K562 (cell line): ENCODE results near the gene NAPEPLD. TPM values are rescaled to one million over a fixed set of nuclear protein-coding genes. Genes with fewer than 3 reads are reported as not detected.
A peak's percentile ranks its signal among the peaks of the same experiment; 100 is the strongest.

ENCODE experiments used
- ATAC-seq: fragments of 200-7000 bp; cut with Tn5 transposase; 3 replicates; pipeline ENCODE4 v1.9.1; 2020; ENCODE audit warnings: moderate library complexity
- BruUV-seq: library from RNA; stranded (reverse); fragments of 400-500 nt; replicated peaks from 2 replicates; lab custom pipeline; 2021; lab: Mats Ljungman, UMichigan
- CTCF ChIA-PET: fragments of 300-600 bp; formaldehyde crosslinking; extraction: SDS; loops from one replicate; lab custom pipeline; 2021; ENCODE audit warnings: low intra/inter-chr PET ratio; lab: Yijun Ruan, JAX
- POLR2A ChIA-PET: fragments of 300-600, 350-650 bp; sonication (Branson Sonifier 250); formaldehyde crosslinking; extraction: SDS; loops from one replicate; lab custom pipeline; 2021; ENCODE audit warnings: antibody characterized with exemption, inconsistent platforms; lab: Yijun Ruan, JAX
- DNase-seq, 4 experiments: peaks; one replicate each; pipeline versions ENCODE4 v3.0.0 to v3.0.0-alpha.2; 2011 to 2018; ENCODE audit warnings: low spot score in 3 of 4, mixed read lengths in 3 of 4; ENCODE audit errors: extremely low read depth in 1 of 4
- FAIRE-seq: peaks from 2 replicates; lab custom pipeline; 2011; peaks lifted over from hg19 to GRCh38; lab: Jason Lieb, UNC
- H2AFZ ChIP-seq: 2 replicates; pipeline ENCODE4 v1.6.0; 2011; ENCODE audit warnings: low read depth, low read length, control low read depth, inconsistent platforms
- H3K27ac ChIP-seq: fragments of 200-600 bp; 3 replicates; pipeline ENCODE4 v1.8.0; 2011; ENCODE audit warnings: low read depth, mild to moderate bottlenecking, control low read depth, inconsistent platforms, low read length, moderate library complexity, mixed read lengths; ENCODE audit errors: extremely low read depth
- H3K27me3 ChIP-seq, 2 experiments: fragments of 300-600 bp in 1 of 2; 2 replicates in 1 of 2; 3 replicates in 1 of 2; pipeline versions ENCODE4 v1.6.0 to v1.8.0; 2011; ENCODE audit warnings: inconsistent platforms in 2 of 2, low read length in 2 of 2, mild to moderate bottlenecking in 1 of 2, mixed read lengths in 1 of 2, moderate library complexity in 1 of 2; ENCODE audit not compliant: control insufficient read depth in 2 of 2, insufficient read depth in 2 of 2
- H3K36me3 ChIP-seq: fragments of 300-600 bp; 3 replicates; pipeline ENCODE4 v1.8.0; 2011; ENCODE audit warnings: mild to moderate bottlenecking, low read length, inconsistent platforms; ENCODE audit not compliant: control insufficient read depth, insufficient read depth
- H3K4me1 ChIP-seq, 2 experiments: fragments of 200-600 bp in 1 of 2; replicated peaks in 1 of 2; 2 replicates in 1 of 2; 3 replicates in 1 of 2; pipeline versions ENCODE4 v1.5.1 to v1.8.0; 2011; ENCODE audit warnings: inconsistent platforms in 2 of 2, low read length in 2 of 2, mild to moderate bottlenecking in 1 of 2, mixed read lengths in 1 of 2, moderate library complexity in 1 of 2; ENCODE audit not compliant: control insufficient read depth in 2 of 2, insufficient read depth in 2 of 2
- H3K4me2 ChIP-seq: 2 replicates; pipeline ENCODE4 v1.6.1; 2011; ENCODE audit warnings: low read length, control low read depth, inconsistent platforms, mixed read lengths; ENCODE audit not compliant: insufficient read depth
- H3K4me3 ChIP-seq: fragments of 200-600 bp; sonication (generic), shearing (Covaris generic); 2 replicates; pipeline ENCODE4 v1.5.1; 2016; ENCODE audit warnings: control low read depth, inconsistent platforms
- H3K79me2 ChIP-seq: fragments of 200-600 bp; 3 replicates; pipeline ENCODE4 v1.8.0; 2011; ENCODE audit warnings: low read length, inconsistent platforms; ENCODE audit not compliant: control insufficient read depth, insufficient read depth
- H3K9ac ChIP-seq, 2 experiments: 2 replicates each; pipeline versions ENCODE4 v1.6.0 to v1.6.1; 2011; ENCODE audit warnings: low read depth in 2 of 2, low read length in 2 of 2, control low read depth in 1 of 2, inconsistent platforms in 1 of 2, mild to moderate bottlenecking in 1 of 2, mixed read lengths in 1 of 2; ENCODE audit not compliant: insufficient read depth in 1 of 2
- H3K9me1 ChIP-seq: one replicate; pipeline ENCODE4 v1.6.0; 2011; ENCODE audit warnings: inconsistent platforms, mild to moderate bottlenecking, low read length, moderate library complexity; ENCODE audit not compliant: control insufficient read depth, insufficient read depth
- H3K9me3 ChIP-seq: replicated peaks from 2 replicates; pipeline ENCODE4 v1.5.1; 2011; ENCODE audit warnings: low read depth, low read length, inconsistent platforms; ENCODE audit not compliant: control insufficient read depth, insufficient read depth
- H4K20me1 ChIP-seq: replicated peaks from 2 replicates; pipeline ENCODE4 v1.6.1; 2011; ENCODE audit warnings: low read length, inconsistent platforms, mixed read lengths; ENCODE audit not compliant: control insufficient read depth, insufficient read depth
- C11orf30 ChIP-seq: fragments of 450-650 bp; IDR thresholded peaks from 2 replicates; pipeline ENCODE4 v1.6.1; 2016; ENCODE audit warnings: low read depth, mild to moderate bottlenecking
- HMBOX1 ChIP-seq: sonication (generic); IDR thresholded peaks from 2 replicates; pipeline ENCODE4 v1.6.1; 2016
- MAFF ChIP-seq: IDR thresholded peaks from 2 replicates; pipeline ENCODE4 v1.6.1; 2012; ENCODE audit warnings: low read length, improper control_type of control experiment
- MAFG ChIP-seq: fragments of 450-650 bp; conservative IDR thresholded peaks from 2 replicates; pipeline ENCODE4 v1.6.1; 2016; ENCODE audit warnings: missing genetic modification characterization, missing compliant biosample characterization
- MAFK ChIP-seq: IDR thresholded peaks from 2 replicates; pipeline ENCODE4 v1.6.1; 2011; ENCODE audit warnings: low read length, improper control_type of control experiment
- POLR3A ChIP-seq: IDR thresholded peaks from 2 replicates; pipeline ENCODE4 v1.6.1; 2011; ENCODE audit warnings: borderline replicate concordance, mild to moderate bottlenecking, moderate library complexity; ENCODE audit not compliant: insufficient read length, insufficient read depth; ENCODE audit errors: extremely low read depth
- ZNF316 ChIP-seq: fragments of 450-650 bp; IDR thresholded peaks from 2 replicates; pipeline ENCODE4 v1.6.1; 2016
- ZNF586 ChIP-seq: fragments of 450-650 bp; formaldehyde crosslinking; conservative IDR thresholded peaks from 2 replicates; pipeline ENCODE4 v1.4.0; 2020; ENCODE audit warnings: mild to moderate bottlenecking, moderate library complexity
- WGBS: fragments of 100-300 bp; shearing (Covaris generic); methylation state at CpG from one replicate; pipeline ENCODE4 v1.1.6; 2016; ENCODE audit warnings: low coverage, mixed read lengths; ENCODE audit not compliant: insufficient coverage; ENCODE audit errors: missing lambda C conversion rate; 5-methylcytosine and 5-hydroxymethylcytosine counted together
- in situ Hi-C: fragments of 300-500 bp; cut with MboI; formaldehyde crosslinking; loops from 4 replicates; pipeline ENCODE4 v1.15.0; 2018; ENCODE audit warnings: inconsistent platforms, mixed read lengths
- intact Hi-C: fragments of 100-400 bp; cut with micrococcal nuclease; formaldehyde crosslinking; loops from 2 replicates; pipeline ENCODE4 v1.14.2; 2022
- polyA plus RNA-seq, 8 experiments: library from polyadenylated mRNA; depleted of rRNA in 4 of 8; stranded (reverse) in 5 of 8; unstranded in 3 of 8; fragments of >200 nt; fragmentation: Nextera tagmentation in 2 of 8; fragmentation: Illumina TruSeq in 1 of 8; extraction: Ambion mirVana in 2 of 8; extraction: Trizol in 1 of 8; gene quantifications; 2 replicates each; pipeline versions ENCODE4 v1.2.1 to v1.2.3, GENCODE V29; 2011 to 2014; ENCODE audit warnings: inconsistent platforms in 1 of 8, missing spikeins in 1 of 8
- total RNA-seq, 7 experiments: library from RNA; depleted of rRNA in 6 of 7; stranded (reverse); fragments of >200 nt in 6 of 7; fragmentation: Illumina TruSeq in 2 of 7; extraction: Trizol in 2 of 7; gene quantifications; 2 replicates each; pipeline versions ENCODE4 v1.2.1 to v1.2.3, GENCODE V29; 2011 to 2021; ENCODE audit warnings: low replicate concordance in 1 of 7
- TF ChIP-seq, protein P1 (sequence below), 2 experiments: IDR thresholded peaks in 1 of 2; conservative IDR thresholded peaks in 1 of 2; 2 replicates each; pipeline ENCODE4 v1.6.1; 2016; ENCODE audit warnings: low read depth in 2 of 2, mild to moderate bottlenecking in 1 of 2, missing compliant biosample characterization in 1 of 2, missing genetic modification characterization in 1 of 2, moderate library complexity in 1 of 2

NAPEPLD gene
- total and polyA plus RNA-seq, 9 of the 15 experiments (the other 6 are each of a cell fraction or from before 2014, with no cell fraction given), result 3.2 to 11.0 (median 7.5) TPM

- FAIRE-seq (no peak), ATAC-seq (no peak), DNase-seq (no peak)
- TF ChIP-seq HMBOX1 (peak; percentile 32; the same call in 1 of the 2 replicates), ZNF586 (CRISPR knock-in tag) (no peak)
- H3K9me3 ChIP-seq, result no peaks in the 10 kb centered on the region; the same call in 1 of the 2 replicates
- no peak overlapping the region for H3K4me3 ChIP-seq
- H3K79me2 ChIP-seq, result peaks cover 11% of the 10 kb centered on the region
- H2AFZ ChIP-seq, result no peak overlapping the region
- H3K4me2 ChIP-seq, result no peak overlapping the region
- ChIA-PET POLR2A (no interaction called here), CTCF (no interaction called here)
- no peaks in the 10 kb centered on the region for H3K9me1 ChIP-seq
- no peaks in the 10 kb centered on the region for H3K27me3 ChIP-seq
- no TSS peak for BruUV-seq
- H3K9ac ChIP-seq, result no peak overlapping the region
- in situ Hi-C loops, result no loop called here
- H3K27ac ChIP-seq, result no peak overlapping the region
- 94% methylated on average over 7 of the region's 8 CpGs for WGBS
- H4K20me1 ChIP-seq, result no peaks in the 10 kb centered on the region
- no peaks in the 10 kb centered on the region for H3K36me3 ChIP-seq
- peaks cover 3 to 13% of the 10 kb centered on the region in 2 experiments; a peak in 3 of 5 replicates for H3K4me1 ChIP-seq
- intact Hi-C loops, result no loop called here
Observed at GRCh38 chr7:103141753-103142404, 7.0 kb downstream of the NAPEPLD start.

- Histone ChIP-seq H2AFZ (no peak overlapping the region), H3K4me3 (no peak overlapping the region), H3K36me3 (no peaks in the 10 kb centered on the region), H3K9me3 (no peaks in the 10 kb centered on the region; the same call in 1 of the 2 replicates), H3K9me1 (no peaks in the 10 kb centered on the region), H3K4me1 (peaks cover 0 to 3% of the 10 kb centered on the region in 2 experiments; a peak in 1 of 5 replicates), H3K4me2 (no peak overlapping the region), H3K27ac (no peak overlapping the region), H4K20me1 (no peaks in the 10 kb centered on the region), H3K9ac (no peak overlapping the region), H3K27me3 (no peaks in the 10 kb centered on the region), H3K79me2 (no peaks in the 10 kb centered on the region)
- TF ChIP-seq MAFG, result peak; percentile 95
- TF ChIP-seq MAFK, result peak; percentile 91
- peak; percentile 97 for TF ChIP-seq ZNF316
- no peak for TF ChIP-seq POLR3A
- peak; percentile 96 for TF ChIP-seq C11orf30
- TF ChIP-seq, protein P1, sequence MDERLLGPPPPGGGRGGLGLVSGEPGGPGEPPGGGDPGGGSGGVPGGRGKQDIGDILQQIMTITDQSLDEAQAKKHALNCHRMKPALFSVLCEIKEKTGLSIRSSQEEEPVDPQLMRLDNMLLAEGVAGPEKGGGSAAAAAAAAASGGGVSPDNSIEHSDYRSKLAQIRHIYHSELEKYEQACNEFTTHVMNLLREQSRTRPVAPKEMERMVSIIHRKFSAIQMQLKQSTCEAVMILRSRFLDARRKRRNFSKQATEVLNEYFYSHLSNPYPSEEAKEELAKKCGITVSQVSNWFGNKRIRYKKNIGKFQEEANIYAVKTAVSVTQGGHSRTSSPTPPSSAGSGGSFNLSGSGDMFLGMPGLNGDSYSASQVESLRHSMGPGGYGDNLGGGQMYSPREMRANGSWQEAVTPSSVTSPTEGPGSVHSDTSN (CRISPR knock-in tag; IDR thresholded peaks at IDR 0.05; ENCODE audit: low read depth), result no peak
- TF ChIP-seq, protein P1 (tag; conservative IDR thresholded peaks at IDR 0.05; ENCODE audit: low read depth), result no peak
- peak; percentile 94 for TF ChIP-seq MAFF
- WGBS, result 40% methylated on average over 2 of the region's 2 CpGs
- no peak for ATAC-seq
- POLR2A ChIA-PET, result interaction anchor here (0.5 to 0.8 kb wide), 3 partner anchors 12 to 203 kb away, joined by 3 to 5 read pairs (median 3); no protein-coding TSS in a partner anchor
- CTCF ChIA-PET, result no interaction called here
- in situ Hi-C loops, result no loop called here
- BruUV-seq, result no TSS peak
- DNase-seq, result no peak
- intact Hi-C loops, result no loop called here
- no peak for FAIRE-seq
Observed at GRCh38 chr7:103140685-103141084, 8.2 kb downstream of the NAPEPLD start.
